ENCODE measurements around the gene TTLL11. TPM values are rescaled to one million over a fixed set of nuclear protein-coding genes. Genes with fewer than 3 reads are reported as not detected.

TTLL11 gene
- total and polyA plus RNA-seq, 2 of the 8 experiments (the other 6 are each of a cell fraction or from before 2014, with no cell fraction given) = 0.56 to 0.80 TPM

DNA sequence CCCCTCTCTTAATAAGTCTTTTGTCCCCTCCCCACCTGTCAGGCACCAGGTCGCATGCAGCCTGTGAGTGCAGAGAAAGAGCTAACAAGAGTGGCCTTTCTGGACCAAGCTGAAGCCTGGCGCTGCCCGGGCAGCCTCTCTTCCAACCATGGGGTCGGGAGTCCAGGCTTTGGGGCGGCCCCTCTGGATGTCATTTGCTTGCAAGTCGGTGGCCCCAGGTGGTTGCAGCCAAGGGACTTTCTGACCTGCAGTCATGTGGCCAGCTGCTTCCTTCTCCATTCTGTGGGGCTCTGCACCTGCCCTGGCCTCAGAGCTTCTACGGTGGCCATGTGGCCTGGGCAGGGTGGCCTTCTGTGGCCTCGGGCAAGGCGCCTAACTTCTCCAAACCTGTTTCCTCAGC is 282.0 kb downstream of the TTLL11 start:
- Histone ChIP-seq H4K20me1 (replicated peaks in 1 of 2; ENCODE audit: control insufficient read depth in 1 of 2, insufficient read depth in 2 of 2, low read length in 2 of 2) (peaks cover 0 to 2% of the 10 kb centered on the region in 2 experiments), H3K14ac (ENCODE audit: insufficient read length) (no peak overlapping the region), H4K91ac (replicated peaks; ENCODE audit: insufficient read length, low read length) (no peak overlapping the region), H4K8ac (ENCODE audit: extremely low read depth, insufficient read depth, low read length) (no peak overlapping the region; the same call in 1 of the 2 replicates), H3K4me3 (ENCODE audit: extremely low read depth in 1 of 4, insufficient read depth in 2 of 4, low read depth in 3 of 4, low read length in 4 of 4) (no peak overlapping the region), H2AFZ (ENCODE audit: low read length) (no peak overlapping the region), H3K4ac (replicated peaks; ENCODE audit: insufficient read length, low read depth, low read length) (no peak overlapping the region), H2AK5ac (ENCODE audit: low read depth, low read length) (no peak overlapping the region), H3K4me2 (ENCODE audit: insufficient read depth in 1 of 2, low read depth in 2 of 2, low read length in 2 of 2) (no peak overlapping the region), H3K9me3 (ENCODE audit: insufficient read depth in 2 of 2, low read depth in 1 of 2, low read length in 1 of 2) (no peaks in the 10 kb centered on the region), H4K5ac (ENCODE audit: insufficient read length, low read depth, low read length) (no peak overlapping the region), H2BK12ac (ENCODE audit: low read depth, low read length) (peak overlapping the region; percentile 50; the same call in 1 of the 2 replicates), H3K23ac (ENCODE audit: insufficient read length) (no peak overlapping the region), H3K79me1 (ENCODE audit: low read depth, low read length) (no peaks in the 10 kb centered on the region; the same call in 1 of the 2 replicates), H3K27me3 (replicated peaks in 1 of 4; ENCODE audit: control insufficient read depth in 3 of 4, extremely low read depth in 1 of 4, insufficient read depth in 3 of 4, low read length in 3 of 4) (no peaks in the 10 kb centered on the region), H3K36me3 (ENCODE audit: control insufficient read depth in 2 of 4, insufficient read depth in 4 of 4, low read length in 3 of 4) (no peaks in the 10 kb centered on the region), H2BK120ac (replicated peaks; ENCODE audit: low read depth, low read length) (no peak overlapping the region), H3K56ac (replicated peaks; ENCODE audit: insufficient read length, low read depth, low read length) (no peak overlapping the region), H3K27ac (ENCODE audit: low read depth, low read length) (no peak overlapping the region), H3K79me2 (ENCODE audit: control insufficient read depth in 1 of 2, insufficient read depth in 2 of 2, low read length in 2 of 2) (no peaks in the 10 kb centered on the region), H3K23me2 (ENCODE audit: low read depth, low read length) (peaks cover 10% of the 10 kb centered on the region; the same call in 1 of the 2 replicates), H3K18ac (ENCODE audit: extremely low read depth, low read length) (no peak overlapping the region), H2BK5ac (ENCODE audit: low read depth, low read length) (no peak overlapping the region), H2BK15ac (ENCODE audit: low read length) (no peak overlapping the region), H3K9ac (replicated peaks in 1 of 4; ENCODE audit: extremely low read depth in 1 of 4, low read depth in 3 of 4, low read length in 3 of 4) (no peak overlapping the region), H2BK20ac (ENCODE audit: low read length) (no peak overlapping the region), H3K4me1 (replicated peaks in 1 of 4; ENCODE audit: control insufficient read depth in 3 of 4, insufficient read depth in 4 of 4, low read length in 3 of 4) (peaks cover 0 to 6% (median 0%) of the 10 kb centered on the region in 4 experiments; a peak in 1 of 7 replicates)
- DNase-seq (ENCODE audit: low read depth in 1 of 2, low spot score in 2 of 2) = no peak
- 88% methylated on average over 9 of the region's 9 CpGs; no CpG with 5 or more reads in 1 of the 2 experiments for WGBS, 2 experiments (ENCODE audit: extremely low coverage in 1 of 2, insufficient coverage in 1 of 2, insufficient read length in 1 of 2, insufficient replicate concordance in 2 of 2, low coverage in 1 of 2, low lambda C conversion rate in 2 of 2, missing lambda C conversion rate in 1 of 2)
- CTCF ChIA-PET (ENCODE audit: partially characterized antibody) = interaction anchor here (0.6 to 1.4 kb wide), 7 partner anchors 24 to 275 kb away, joined by 3 to 4 read pairs (median 3); no protein-coding TSS in a partner anchor
- POLR2A ChIA-PET (ENCODE audit: partially characterized antibody) = interaction anchor here (0.8 kb wide), 1 partner anchor 9 kb away, joined by 4 read pairs; no protein-coding TSS in a partner anchor
- FAIRE-seq = no peak
- TF ChIP-seq PHF8 (conservative IDR thresholded peaks at IDR 0.05; ENCODE audit: low read depth, low read length) (no peak), YY1 (IDR thresholded peaks at IDR 0.05; ENCODE audit: low read depth, low read length) (no peak), EP300 (IDR thresholded peaks at IDR 0.05; ENCODE audit: borderline replicate concordance in 1 of 2, low read depth in 2 of 2, low read length in 2 of 2) (no peak)

All from H1 (cell line).